Measurements from ENCODE around the gene KSR2.
A peak's percentile ranks its signal among the peaks of the same experiment; 100 is the strongest.
"Not testable (repeated sequence)": the region's sequence is repeated elsewhere in the genome, so short reads cannot be mapped to it uniquely, and the experiment has no call there.

KSR2 gene

GRCh38 chr12:117968826-117969659 is at the start of gene KSR2:
Gene KSR2, minus strand, starts transcription at chr12:117968990. Its CDS starts 735 bp downstream, at chr12:117968255.
- no peak for DNase-seq

- DNase-seq, result no peak
These were observed 49.1 kb upstream of the KSR2 start for GRCh38 chr12:118017926-118018325.

GRCh38 chr12:118016424-118017264 is 47.9 kb upstream of the KSR2 start, which contains the start of gene RFC5:
Gene RFC5, plus strand, starts transcription at chr12:118016703. Its CDS starts 125 bp downstream, at chr12:118016828.
- DNase-seq, result peak; percentile 96

- no peak for DNase-seq
These were observed 47.2 kb upstream of the KSR2 start for GRCh38 chr12:118015944-118016343.

GRCh38 chr12:118015306-118015705 is 46.5 kb upstream of the KSR2 start:
- no peak for DNase-seq

GRCh38 chr12:118013283-118013682 is 44.5 kb upstream of the KSR2 start:
- no peak for DNase-seq

GRCh38 chr12:118011961-118012360 is 43.2 kb upstream of the KSR2 start:
- no peak for DNase-seq

GRCh38 chr12:118011377-118011776 is 42.6 kb upstream of the KSR2 start:
- no peak for DNase-seq

- no peak for DNase-seq
These were observed 42.1 kb upstream of the KSR2 start for GRCh38 chr12:118010903-118011302.

GRCh38 chr12:117999806-118000205 is 31.0 kb upstream of the KSR2 start:
- DNase-seq, result not testable (repeated sequence)

GRCh38 chr12:117998719-117999118 is 29.9 kb upstream of the KSR2 start:
- DNase-seq, result no peak

GRCh38 chr12:117994551-117995438 is 26.0 kb upstream of the KSR2 start:
- DNase-seq, result no peak

GRCh38 chr12:117986705-117987469 is 18.1 kb upstream of the KSR2 start:
- no peak for DNase-seq

GRCh38 chr12:117985182-117985581 is 16.4 kb upstream of the KSR2 start:
- no peak for DNase-seq

GRCh38 chr12:117981267-117981666 is 12.5 kb upstream of the KSR2 start:
- DNase-seq, result no peak

GRCh38 chr12:117980616-117981015 is 11.8 kb upstream of the KSR2 start:
- no peak for DNase-seq

GRCh38 chr12:117977373-117977772 is 8.6 kb upstream of the KSR2 start:
- DNase-seq, result no peak

- DNase-seq, result no peak
These were observed 6.2 kb upstream of the KSR2 start for GRCh38 chr12:117975006-117975405.

GRCh38 chr12:117972301-117972700 is 3.5 kb upstream of the KSR2 start:
- DNase-seq, result no peak

GRCh38 chr12:117970334-117970733 is 1.5 kb upstream of the KSR2 start:
- no peak for DNase-seq

- DNase-seq, result no peak
These were observed 520 bp downstream of the KSR2 start for GRCh38 chr12:117968151-117968789.
